Neural progenitor cell (in vitro differentiated cells): ENCODE data around the gene SEC14L3. TPM values are rescaled to one million over a fixed set of nuclear protein-coding genes. Genes with fewer than 3 reads are reported as not detected.
"Not testable (repeated sequence)": the region's sequence is repeated elsewhere in the genome, so short reads cannot be mapped to it uniquely, and the experiment has no call there.

Experiments
- DNase-seq: peaks from one replicate; pipeline ENCODE4 v3.0.0-alpha.2; 2016; ENCODE audit warnings: low spot score
- H2AFZ ChIP-seq: fragments of 200-600 bp; sonication (generic); replicated peaks from 2 replicates; pipeline ENCODE4 v1.6.1; 2016; ENCODE audit warnings: antibody characterized with exemption
- H3F3A ChIP-seq: fragments of 200-600 bp; sonication (generic); 2 replicates; pipeline ENCODE4 v1.6.1; 2016; ENCODE audit warnings: antibody characterized with exemption, low read depth
- H3K27ac ChIP-seq: fragments of 200-600 bp; sonication (generic); 2 replicates; pipeline ENCODE4 v1.5.1; 2016; ENCODE audit warnings: mild to moderate bottlenecking
- H3K27me3 ChIP-seq: fragments of 200-600 bp; sonication (generic); 2 replicates; pipeline ENCODE4 v1.6.1; 2016; ENCODE audit warnings: mild to moderate bottlenecking, moderate library complexity
- H3K36me3 ChIP-seq: fragments of 200-600 bp; sonication (generic); 2 replicates; pipeline ENCODE4 v1.5.1; 2016
- H3K4me1 ChIP-seq: fragments of 200-600 bp; sonication (generic); 2 replicates; pipeline ENCODE4 v1.6.1; 2016; ENCODE audit warnings: mixed run types
- H3K4me2 ChIP-seq: fragments of 200-600 bp; sonication (generic); 2 replicates; pipeline ENCODE4 v1.6.1; 2016
- H3K4me3 ChIP-seq: fragments of 200-600 bp; sonication (generic); 2 replicates; pipeline ENCODE4 v1.5.1; 2016
- H3K79me2 ChIP-seq: fragments of 200-600 bp; sonication (generic); 2 replicates; pipeline ENCODE4 v1.6.1; 2016; ENCODE audit warnings: low read depth
- H3K9ac ChIP-seq: fragments of 200-600 bp; sonication (generic); 2 replicates; pipeline ENCODE4 v1.6.1; 2016
- H3K9me3 ChIP-seq: fragments of 200-600 bp; sonication (generic); 2 replicates; pipeline ENCODE4 v1.5.1; 2016; ENCODE audit warnings: low read depth
- H4K20me1 ChIP-seq: fragments of 200-600 bp; sonication (generic); 2 replicates; pipeline ENCODE4 v1.6.1; 2016; ENCODE audit warnings: low read depth
- H3K27ac Mint-ChIP-seq: 3 replicates; pipeline ENCODE4 v1.8.0; 2021; ENCODE audit warnings: mixed read lengths
- H3K27me3 Mint-ChIP-seq: 2 replicates; pipeline ENCODE4 v1.8.0; 2022; ENCODE audit warnings: low read depth, mild to moderate bottlenecking, inconsistent platforms, moderate library complexity, mixed read lengths; ENCODE audit not compliant: insufficient read depth
- H3K36me3 Mint-ChIP-seq: 3 replicates; pipeline ENCODE4 v1.8.0; 2021; ENCODE audit warnings: mixed read lengths
- H3K4me1 Mint-ChIP-seq: 3 replicates; pipeline ENCODE4 v1.8.0; 2021; ENCODE audit warnings: mixed read lengths
- H3K4me3 Mint-ChIP-seq: 3 replicates; pipeline ENCODE4 v1.8.0; 2021; ENCODE audit warnings: mild to moderate bottlenecking, moderate library complexity, mixed read lengths
- H3K9me3 Mint-ChIP-seq: 3 replicates; pipeline ENCODE4 v1.8.0; 2020; ENCODE audit warnings: mixed read lengths
- CTCF ChIP-seq: fragments of 200-600 bp; sonication (generic); IDR thresholded peaks from 2 replicates; pipeline ENCODE4 v1.5.1; 2017; ENCODE audit warnings: antibody characterized with exemption, mild to moderate bottlenecking
- EZH2 ChIP-seq: fragments of 200-600 bp; sonication (generic); IDR thresholded peaks from 2 replicates; pipeline ENCODE4 v1.6.1; 2017; ENCODE audit warnings: antibody characterized with exemption, mild to moderate bottlenecking, moderate library complexity
- EZH2phosphoT487 ChIP-seq: fragments of 200-600 bp; sonication (generic); IDR thresholded peaks from 2 replicates; pipeline ENCODE4 v1.6.1; 2017; ENCODE audit warnings: antibody characterized with exemption
- total RNA-seq: library from RNA; depleted of rRNA; stranded (reverse); fragments of >200 nt; gene quantifications from 2 replicates; pipeline ENCODE4 v1.2.3, GENCODE V29; 2015; ENCODE audit warnings: low replicate concordance

SEC14L3 gene
- total RNA-seq, 1 donor from 2014 or later: not detected

- H3F3A ChIP-seq: peaks cover 5% of the 10 kb centered on the region
- H3K9ac ChIP-seq: no peak overlapping the region
- H3K36me3 ChIP-seq: no peaks in the 10 kb centered on the region
- H3K4me3 ChIP-seq: no peak overlapping the region
- no peaks in the 10 kb centered on the region for H4K20me1 ChIP-seq
- no peaks in the 10 kb centered on the region for H3K9me3 Mint-ChIP-seq
- H3K27ac Mint-ChIP-seq: no peak overlapping the region
- no peaks in the 10 kb centered on the region for H3K79me2 ChIP-seq
- no peak overlapping the region for H3K4me3 Mint-ChIP-seq
- no peaks in the 10 kb centered on the region for H3K27me3 ChIP-seq
- H2AFZ ChIP-seq: no peak overlapping the region
- H3K4me2 ChIP-seq: no peak overlapping the region
- H3K9me3 ChIP-seq: no peaks in the 10 kb centered on the region
- no peaks in the 10 kb centered on the region for H3K36me3 Mint-ChIP-seq
- peaks cover 6% of the 10 kb centered on the region for H3K27me3 Mint-ChIP-seq
- H3K4me1 ChIP-seq: no peaks in the 10 kb centered on the region
- TF ChIP-seq EZH2phosphoT487: no peak
- peak; percentile 46 for TF ChIP-seq CTCF
- peaks cover 2% of the 10 kb centered on the region for H3K4me1 Mint-ChIP-seq
- H3K27ac ChIP-seq: no peak overlapping the region
- DNase-seq: peak; percentile 50
Observed at GRCh38 chr22:30453731-30454510, 17.9 kb downstream of the SEC14L3 start.

- peaks cover 5% of the 10 kb centered on the region for H3F3A ChIP-seq
- Mint-ChIP-seq H3K4me1 (peaks cover 2% of the 10 kb centered on the region), H3K36me3 (no peaks in the 10 kb centered on the region)
Observed at GRCh38 chr22:30452861-30453260, 19.0 kb downstream of the SEC14L3 start.

DNA sequence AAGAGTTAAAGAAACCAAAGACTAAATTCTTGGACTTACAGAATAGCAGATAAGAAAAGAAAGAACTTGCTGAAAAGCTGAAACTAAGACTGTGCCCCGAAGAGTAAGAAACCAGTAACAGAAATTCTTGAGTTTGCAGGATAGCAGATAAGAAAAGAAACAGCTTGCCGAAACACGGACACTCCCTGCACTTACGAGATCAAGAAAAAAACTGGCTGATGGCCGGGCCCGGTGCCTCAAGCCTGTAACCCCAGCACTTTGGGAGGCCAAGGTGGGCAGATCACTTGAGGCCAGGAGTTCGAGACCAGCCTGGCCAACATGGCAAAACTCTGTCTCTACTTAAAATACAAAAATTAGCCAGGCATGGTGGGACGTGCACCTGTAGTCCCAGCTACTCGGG, 20.3 kb downstream of the SEC14L3 start:
- H3K27me3 ChIP-seq, H3K4me1 ChIP-seq, H3K36me3 ChIP-seq, H3K4me3 Mint-ChIP-seq, H3K4me3 ChIP-seq, H3K27ac ChIP-seq, H3K4me2 ChIP-seq, H3K4me1 Mint-ChIP-seq, H3K9me3 ChIP-seq, H3K79me2 ChIP-seq, H2AFZ ChIP-seq, H3F3A ChIP-seq, H3K9ac ChIP-seq, H4K20me1 ChIP-seq, H3K27me3 Mint-ChIP-seq, H3K36me3 Mint-ChIP-seq, H3K9me3 Mint-ChIP-seq, DNase-seq: not testable (repeated sequence)
- H3K27ac Mint-ChIP-seq: peak overlapping the region; percentile 53

More at GRCh38 chr22:30452861-30453260, 19.0 kb downstream of the SEC14L3 start:
- no peak for TF ChIP-seq EZH2phosphoT487
- no peak for TF ChIP-seq EZH2
- no peak for TF ChIP-seq CTCF
- H3K4me2 ChIP-seq: no peak overlapping the region
- Mint-ChIP-seq H3K4me3 (no peak overlapping the region), H3K27ac (no peak overlapping the region), H3K27me3 (peaks cover 6% of the 10 kb centered on the region), H3K9me3 (no peaks in the 10 kb centered on the region)
- H3K27me3 ChIP-seq: no peaks in the 10 kb centered on the region
- no peak overlapping the region for H3K4me3 ChIP-seq
- no peaks in the 10 kb centered on the region for H4K20me1 ChIP-seq
- DNase-seq: no peak
- no peak overlapping the region for H3K9ac ChIP-seq
- no peaks in the 10 kb centered on the region for H3K79me2 ChIP-seq
- H3K27ac ChIP-seq: no peak overlapping the region
- H3K4me1 ChIP-seq: no peaks in the 10 kb centered on the region
- H3K9me3 ChIP-seq: no peaks in the 10 kb centered on the region
- no peak overlapping the region for H2AFZ ChIP-seq
- no peaks in the 10 kb centered on the region for H3K36me3 ChIP-seq

GRCh38 chr22:30447656-30448055, 24.2 kb downstream of the SEC14L3 start:
- Mint-ChIP-seq H3K27ac (peak overlapping the region; percentile 44), H3K36me3 (no peaks in the 10 kb centered on the region), H3K4me1 (peaks cover 17% of the 10 kb centered on the region), H3K4me3 (no peak overlapping the region), H3K9me3 (no peaks in the 10 kb centered on the region), H3K27me3 (peaks cover 5% of the 10 kb centered on the region)
- Histone ChIP-seq H3K4me3 (no peak overlapping the region), H3K27ac (no peak overlapping the region), H2AFZ (no peak overlapping the region), H3K4me1 (peaks cover 6% of the 10 kb centered on the region), H3K9ac (no peak overlapping the region), H3K4me2 (no peak overlapping the region), H3K9me3 (no peaks in the 10 kb centered on the region), H3K27me3 (no peaks in the 10 kb centered on the region), H3F3A (peaks cover 9% of the 10 kb centered on the region), H4K20me1 (no peaks in the 10 kb centered on the region), H3K79me2 (no peaks in the 10 kb centered on the region), H3K36me3 (no peaks in the 10 kb centered on the region)
- no peak for DNase-seq
- no peak for TF ChIP-seq EZH2
- no peak for TF ChIP-seq EZH2phosphoT487
- TF ChIP-seq CTCF: no peak
